K562 (cell line): Measurements from ENCODE around the gene CMIP. TPM values are rescaled to one million over a fixed set of nuclear protein-coding genes. Genes with fewer than 3 reads are reported as not detected.
A peak's percentile ranks its signal among the peaks of the same experiment; 100 is the strongest.

Experiments used
- ATAC-seq: fragments of 200-7000 bp; cut with Tn5 transposase; 3 replicates; pipeline ENCODE4 v1.9.1; 2020; ENCODE audit warnings: moderate library complexity
- BruUV-seq: library from RNA; stranded (reverse); fragments of 400-500 nt; replicated peaks from 2 replicates; lab custom pipeline; 2021; lab: Mats Ljungman, UMichigan
- CTCF ChIA-PET: fragments of 300-600 bp; formaldehyde crosslinking; extraction: SDS; loops from one replicate; lab custom pipeline; 2021; ENCODE audit warnings: low intra/inter-chr PET ratio; lab: Yijun Ruan, JAX
- POLR2A ChIA-PET: fragments of 300-600, 350-650 bp; sonication (Branson Sonifier 250); formaldehyde crosslinking; extraction: SDS; loops from one replicate; lab custom pipeline; 2021; ENCODE audit warnings: antibody characterized with exemption, inconsistent platforms; lab: Yijun Ruan, JAX
- DNase-seq, 4 experiments: peaks; one replicate each; pipeline versions ENCODE4 v3.0.0 to v3.0.0-alpha.2; 2011 to 2018; ENCODE audit warnings: low spot score in 3 of 4, mixed read lengths in 3 of 4; ENCODE audit errors: extremely low read depth in 1 of 4
- FAIRE-seq: peaks from 2 replicates; lab custom pipeline; 2011; peaks lifted over from hg19 to GRCh38; lab: Jason Lieb, UNC
- H2AFZ ChIP-seq: 2 replicates; pipeline ENCODE4 v1.6.0; 2011; ENCODE audit warnings: low read depth, low read length, control low read depth, inconsistent platforms
- H3K27ac ChIP-seq: fragments of 200-600 bp; 3 replicates; pipeline ENCODE4 v1.8.0; 2011; ENCODE audit warnings: low read depth, mild to moderate bottlenecking, control low read depth, inconsistent platforms, low read length, moderate library complexity, mixed read lengths; ENCODE audit errors: extremely low read depth
- H3K27me3 ChIP-seq, 2 experiments: fragments of 300-600 bp in 1 of 2; 2 replicates in 1 of 2; 3 replicates in 1 of 2; pipeline versions ENCODE4 v1.6.0 to v1.8.0; 2011; ENCODE audit warnings: inconsistent platforms in 2 of 2, low read length in 2 of 2, mild to moderate bottlenecking in 1 of 2, mixed read lengths in 1 of 2, moderate library complexity in 1 of 2; ENCODE audit not compliant: control insufficient read depth in 2 of 2, insufficient read depth in 2 of 2
- H3K36me3 ChIP-seq: fragments of 300-600 bp; 3 replicates; pipeline ENCODE4 v1.8.0; 2011; ENCODE audit warnings: mild to moderate bottlenecking, low read length, inconsistent platforms; ENCODE audit not compliant: control insufficient read depth, insufficient read depth
- H3K4me1 ChIP-seq, 2 experiments: fragments of 200-600 bp in 1 of 2; replicated peaks in 1 of 2; 2 replicates in 1 of 2; 3 replicates in 1 of 2; pipeline versions ENCODE4 v1.5.1 to v1.8.0; 2011; ENCODE audit warnings: inconsistent platforms in 2 of 2, low read length in 2 of 2, mild to moderate bottlenecking in 1 of 2, mixed read lengths in 1 of 2, moderate library complexity in 1 of 2; ENCODE audit not compliant: control insufficient read depth in 2 of 2, insufficient read depth in 2 of 2
- H3K4me2 ChIP-seq: 2 replicates; pipeline ENCODE4 v1.6.1; 2011; ENCODE audit warnings: low read length, control low read depth, inconsistent platforms, mixed read lengths; ENCODE audit not compliant: insufficient read depth
- H3K4me3 ChIP-seq: fragments of 200-600 bp; sonication (generic), shearing (Covaris generic); 2 replicates; pipeline ENCODE4 v1.5.1; 2016; ENCODE audit warnings: control low read depth, inconsistent platforms
- H3K79me2 ChIP-seq: fragments of 200-600 bp; 3 replicates; pipeline ENCODE4 v1.8.0; 2011; ENCODE audit warnings: low read length, inconsistent platforms; ENCODE audit not compliant: control insufficient read depth, insufficient read depth
- H3K9ac ChIP-seq, 2 experiments: 2 replicates each; pipeline versions ENCODE4 v1.6.0 to v1.6.1; 2011; ENCODE audit warnings: low read depth in 2 of 2, low read length in 2 of 2, control low read depth in 1 of 2, inconsistent platforms in 1 of 2, mild to moderate bottlenecking in 1 of 2, mixed read lengths in 1 of 2; ENCODE audit not compliant: insufficient read depth in 1 of 2
- H3K9me1 ChIP-seq: one replicate; pipeline ENCODE4 v1.6.0; 2011; ENCODE audit warnings: inconsistent platforms, mild to moderate bottlenecking, low read length, moderate library complexity; ENCODE audit not compliant: control insufficient read depth, insufficient read depth
- H3K9me3 ChIP-seq: replicated peaks from 2 replicates; pipeline ENCODE4 v1.5.1; 2011; ENCODE audit warnings: low read depth, low read length, inconsistent platforms; ENCODE audit not compliant: control insufficient read depth, insufficient read depth
- H4K20me1 ChIP-seq: replicated peaks from 2 replicates; pipeline ENCODE4 v1.6.1; 2011; ENCODE audit warnings: low read length, inconsistent platforms, mixed read lengths; ENCODE audit not compliant: control insufficient read depth, insufficient read depth
- BMI1 ChIP-seq: fragments of 150-350 bp; IDR thresholded peaks from 2 replicates; pipeline ENCODE4 v1.6.1; 2014; ENCODE audit warnings: low read length
- CREB1 ChIP-seq, 2 experiments: sonication (generic) in 1 of 2; formaldehyde crosslinking in 1 of 2; IDR thresholded peaks; 2 replicates each; pipeline versions ENCODE4 v1.6.1 to v1.8.0; 2012 to 2022; ENCODE audit warnings: inconsistent platforms in 1 of 2, mild to moderate bottlenecking in 1 of 2, missing genetic modification reagents in 1 of 2, moderate library complexity in 1 of 2
- DACH1 ChIP-seq: fragments of 450-650 bp; IDR thresholded peaks from 2 replicates; pipeline ENCODE4 v1.6.1; 2018; ENCODE audit not compliant: partially characterized antibody
- KAT7 ChIP-seq: sonication (generic); formaldehyde crosslinking; IDR thresholded peaks from 2 replicates; pipeline ENCODE4 v1.8.0; 2022; ENCODE audit warnings: missing genetic modification reagents, mild to moderate bottlenecking, borderline replicate concordance
- MAZ ChIP-seq, 2 experiments: fragments of 450-650 bp in 1 of 2; sonication (generic) in 1 of 2; formaldehyde crosslinking; IDR thresholded peaks in 1 of 2; conservative IDR thresholded peaks in 1 of 2; 2 replicates each; pipeline versions ENCODE4 v1.4.0 to v1.5.0; 2020; ENCODE audit warnings: mild to moderate bottlenecking in 1 of 2, missing genetic modification reagents in 1 of 2
- TGIF2 ChIP-seq: sonication (generic); formaldehyde crosslinking; IDR thresholded peaks from 2 replicates; pipeline ENCODE4 v1.8.1; 2022; ENCODE audit warnings: mild to moderate bottlenecking, missing genetic modification reagents, moderate library complexity
- ZBTB1 ChIP-seq: sonication (generic); formaldehyde crosslinking; IDR thresholded peaks from 2 replicates; pipeline ENCODE4 v1.8.1; 2023; ENCODE audit warnings: missing genetic modification reagents, low read depth, mild to moderate bottlenecking, borderline replicate concordance
- WGBS: fragments of 100-300 bp; shearing (Covaris generic); methylation state at CpG from one replicate; pipeline ENCODE4 v1.1.6; 2016; ENCODE audit warnings: low coverage, mixed read lengths; ENCODE audit not compliant: insufficient coverage; ENCODE audit errors: missing lambda C conversion rate; 5-methylcytosine and 5-hydroxymethylcytosine counted together
- in situ Hi-C: fragments of 300-500 bp; cut with MboI; formaldehyde crosslinking; loops from 4 replicates; pipeline ENCODE4 v1.15.0; 2018; ENCODE audit warnings: inconsistent platforms, mixed read lengths
- intact Hi-C: fragments of 100-400 bp; cut with micrococcal nuclease; formaldehyde crosslinking; loops from 2 replicates; pipeline ENCODE4 v1.14.2; 2022
- polyA plus RNA-seq, 8 experiments: library from polyadenylated mRNA; depleted of rRNA in 4 of 8; stranded (reverse) in 5 of 8; unstranded in 3 of 8; fragments of >200 nt; fragmentation: Nextera tagmentation in 2 of 8; fragmentation: Illumina TruSeq in 1 of 8; extraction: Ambion mirVana in 2 of 8; extraction: Trizol in 1 of 8; gene quantifications; 2 replicates each; pipeline versions ENCODE4 v1.2.1 to v1.2.3, GENCODE V29; 2011 to 2014; ENCODE audit warnings: inconsistent platforms in 1 of 8, missing spikeins in 1 of 8
- total RNA-seq, 7 experiments: library from RNA; depleted of rRNA in 6 of 7; stranded (reverse); fragments of >200 nt in 6 of 7; fragmentation: Illumina TruSeq in 2 of 7; extraction: Trizol in 2 of 7; gene quantifications; 2 replicates each; pipeline versions ENCODE4 v1.2.1 to v1.2.3, GENCODE V29; 2011 to 2021; ENCODE audit warnings: low replicate concordance in 1 of 7
- TF ChIP-seq, protein P1 (sequence below): sonication (generic); formaldehyde crosslinking; IDR thresholded peaks from 2 replicates; pipeline ENCODE4 v1.8.0; 2022; ENCODE audit warnings: mild to moderate bottlenecking, missing genetic modification reagents
- TF ChIP-seq, protein P2 (sequence below): sonication (generic); formaldehyde crosslinking; IDR thresholded peaks from 2 replicates; pipeline ENCODE4 v1.8.0; 2023; ENCODE audit warnings: missing genetic modification reagents, mild to moderate bottlenecking, borderline replicate concordance

The CMIP gene
- total and polyA plus RNA-seq, 9 of the 15 experiments (the other 6 are each of a cell fraction or from before 2014, with no cell fraction given) = 0.94 to 82.5 (median 10.3) TPM

DNA sequence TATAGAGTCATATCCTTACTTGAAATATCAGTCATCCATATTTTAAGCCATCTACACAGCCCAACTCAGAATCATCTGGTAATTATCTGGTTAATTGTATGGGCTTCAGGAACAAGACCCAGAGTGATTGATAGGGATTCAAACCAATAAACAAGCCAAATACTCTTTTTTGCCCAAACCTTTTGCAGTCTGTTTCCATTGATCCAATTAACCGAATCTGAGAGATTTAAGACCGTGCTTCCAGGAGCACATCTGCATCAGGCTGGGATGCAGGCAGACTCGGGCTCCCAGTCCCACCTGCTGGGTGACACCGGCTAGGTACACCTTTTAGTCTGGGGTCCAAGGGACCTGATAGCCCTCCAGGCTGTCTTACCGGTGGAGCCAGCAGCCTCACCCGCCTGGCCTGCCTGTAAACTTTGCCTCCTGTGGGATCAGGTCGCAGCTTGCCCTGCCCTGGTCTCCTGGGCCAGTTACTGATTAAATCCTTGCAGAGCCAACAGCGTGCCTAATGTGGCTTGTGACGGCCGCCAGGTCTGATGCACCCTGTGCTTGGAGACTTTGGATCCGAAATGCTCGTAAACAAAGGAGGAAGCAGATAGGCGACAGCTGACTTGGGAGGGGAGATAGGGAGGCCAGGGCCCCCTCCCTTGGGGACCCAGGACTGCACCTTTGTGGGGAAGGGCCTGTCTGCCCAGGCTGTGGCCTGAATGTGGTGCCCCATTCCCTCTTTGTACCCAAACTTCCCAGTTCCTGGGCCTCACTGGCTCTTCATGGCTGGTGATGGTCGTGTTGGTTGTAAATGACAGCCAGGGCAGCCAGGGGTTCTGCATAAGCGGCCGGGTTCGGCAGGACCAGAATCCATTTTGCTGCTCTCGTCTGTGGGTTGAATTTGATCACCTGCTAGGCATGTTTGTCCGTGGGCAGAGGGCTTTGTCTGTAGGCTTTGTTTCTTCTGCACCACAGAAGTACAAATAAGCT, 3.8 kb downstream of the CMIP start:
- peak; percentile 4 for ATAC-seq
- no TSS peak for BruUV-seq
- in situ Hi-C loops = no loop called here
- H3K27ac ChIP-seq = peak overlapping the region; percentile 40; the same call in 1 of the 3 replicates
- ChIA-PET POLR2A (interaction anchor here (0.6 to 1.5 kb wide), 4 partner anchors 9 to 47 kb away, joined by 3 to 7 read pairs (median 4); no protein-coding TSS in a partner anchor), CTCF (no interaction called here)
- peak overlapping the region; percentile 26 to 88; a peak in 3 of 4 replicates for H3K9ac ChIP-seq
- H3K9me3 ChIP-seq = peaks cover 5% of the 10 kb centered on the region; the same call in 1 of the 2 replicates
- peak overlapping the region; percentile 64 for H3K4me2 ChIP-seq
- peak in 1 of 4 experiments; percentile 64 for DNase-seq
- peaks cover 3% of the 10 kb centered on the region for H3K9me1 ChIP-seq
- peaks cover 5% of the 10 kb centered on the region in 2 experiments; a peak in 3 of 5 replicates for H3K27me3 ChIP-seq
- H4K20me1 ChIP-seq = peaks cover 24% of the 10 kb centered on the region
- H3K79me2 ChIP-seq = peaks cover 84% of the 10 kb centered on the region
- peak overlapping the region; percentile 2; the same call in 1 of the 2 replicates for H3K4me3 ChIP-seq
- peaks cover 20% of the 10 kb centered on the region; the same call in 2 of the 3 replicates for H3K36me3 ChIP-seq
- intact Hi-C loops = loop anchor here (1.0 to 5.0 kb wide), 2 partner anchors 34 to 48 kb away; no protein-coding TSS in a partner anchor
- FAIRE-seq = no peak
- WGBS = 34% methylated on average over 19 of the region's 19 CpGs
- H3K4me1 ChIP-seq = peaks cover 64 to 67% of the 10 kb centered on the region in 2 experiments
- no peak overlapping the region for H2AFZ ChIP-seq
- TF ChIP-seq TGIF2 (0 out of 2 replicates have a peak, but pooled peaks have one; percentile 29), KAT7 (CRISPR knock-in tag) (0 out of 2 replicates have a peak, but pooled peaks have one; percentile 58), MAZ (CRISPR knock-in tag; conservative IDR thresholded peaks at IDR 0.05 in 1 of 2, IDR thresholded peaks at IDR 0.05 in 1 of 2) (peak; percentile 40 to 62; a peak in 1 of 4 replicates), ZBTB1 (CRISPR knock-in tag) (0 out of 2 replicates have a peak, but pooled peaks have one; percentile 22), DACH1 (peak; percentile 38), BMI1 (no peak), CREB1 (IDR thresholded peaks at IDR 0.05) (no peak), CREB1 (CRISPR knock-in tag; IDR thresholded peaks at IDR 0.05) (peak; percentile 51; the same call in 1 of the 2 replicates)
- TF ChIP-seq, protein P1, sequence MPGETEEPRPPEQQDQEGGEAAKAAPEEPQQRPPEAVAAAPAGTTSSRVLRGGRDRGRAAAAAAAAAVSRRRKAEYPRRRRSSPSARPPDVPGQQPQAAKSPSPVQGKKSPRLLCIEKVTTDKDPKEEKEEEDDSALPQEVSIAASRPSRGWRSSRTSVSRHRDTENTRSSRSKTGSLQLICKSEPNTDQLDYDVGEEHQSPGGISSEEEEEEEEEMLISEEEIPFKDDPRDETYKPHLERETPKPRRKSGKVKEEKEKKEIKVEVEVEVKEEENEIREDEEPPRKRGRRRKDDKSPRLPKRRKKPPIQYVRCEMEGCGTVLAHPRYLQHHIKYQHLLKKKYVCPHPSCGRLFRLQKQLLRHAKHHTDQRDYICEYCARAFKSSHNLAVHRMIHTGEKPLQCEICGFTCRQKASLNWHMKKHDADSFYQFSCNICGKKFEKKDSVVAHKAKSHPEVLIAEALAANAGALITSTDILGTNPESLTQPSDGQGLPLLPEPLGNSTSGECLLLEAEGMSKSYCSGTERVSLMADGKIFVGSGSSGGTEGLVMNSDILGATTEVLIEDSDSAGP (CRISPR knock-in tag) = no peak
- TF ChIP-seq, protein P2, sequence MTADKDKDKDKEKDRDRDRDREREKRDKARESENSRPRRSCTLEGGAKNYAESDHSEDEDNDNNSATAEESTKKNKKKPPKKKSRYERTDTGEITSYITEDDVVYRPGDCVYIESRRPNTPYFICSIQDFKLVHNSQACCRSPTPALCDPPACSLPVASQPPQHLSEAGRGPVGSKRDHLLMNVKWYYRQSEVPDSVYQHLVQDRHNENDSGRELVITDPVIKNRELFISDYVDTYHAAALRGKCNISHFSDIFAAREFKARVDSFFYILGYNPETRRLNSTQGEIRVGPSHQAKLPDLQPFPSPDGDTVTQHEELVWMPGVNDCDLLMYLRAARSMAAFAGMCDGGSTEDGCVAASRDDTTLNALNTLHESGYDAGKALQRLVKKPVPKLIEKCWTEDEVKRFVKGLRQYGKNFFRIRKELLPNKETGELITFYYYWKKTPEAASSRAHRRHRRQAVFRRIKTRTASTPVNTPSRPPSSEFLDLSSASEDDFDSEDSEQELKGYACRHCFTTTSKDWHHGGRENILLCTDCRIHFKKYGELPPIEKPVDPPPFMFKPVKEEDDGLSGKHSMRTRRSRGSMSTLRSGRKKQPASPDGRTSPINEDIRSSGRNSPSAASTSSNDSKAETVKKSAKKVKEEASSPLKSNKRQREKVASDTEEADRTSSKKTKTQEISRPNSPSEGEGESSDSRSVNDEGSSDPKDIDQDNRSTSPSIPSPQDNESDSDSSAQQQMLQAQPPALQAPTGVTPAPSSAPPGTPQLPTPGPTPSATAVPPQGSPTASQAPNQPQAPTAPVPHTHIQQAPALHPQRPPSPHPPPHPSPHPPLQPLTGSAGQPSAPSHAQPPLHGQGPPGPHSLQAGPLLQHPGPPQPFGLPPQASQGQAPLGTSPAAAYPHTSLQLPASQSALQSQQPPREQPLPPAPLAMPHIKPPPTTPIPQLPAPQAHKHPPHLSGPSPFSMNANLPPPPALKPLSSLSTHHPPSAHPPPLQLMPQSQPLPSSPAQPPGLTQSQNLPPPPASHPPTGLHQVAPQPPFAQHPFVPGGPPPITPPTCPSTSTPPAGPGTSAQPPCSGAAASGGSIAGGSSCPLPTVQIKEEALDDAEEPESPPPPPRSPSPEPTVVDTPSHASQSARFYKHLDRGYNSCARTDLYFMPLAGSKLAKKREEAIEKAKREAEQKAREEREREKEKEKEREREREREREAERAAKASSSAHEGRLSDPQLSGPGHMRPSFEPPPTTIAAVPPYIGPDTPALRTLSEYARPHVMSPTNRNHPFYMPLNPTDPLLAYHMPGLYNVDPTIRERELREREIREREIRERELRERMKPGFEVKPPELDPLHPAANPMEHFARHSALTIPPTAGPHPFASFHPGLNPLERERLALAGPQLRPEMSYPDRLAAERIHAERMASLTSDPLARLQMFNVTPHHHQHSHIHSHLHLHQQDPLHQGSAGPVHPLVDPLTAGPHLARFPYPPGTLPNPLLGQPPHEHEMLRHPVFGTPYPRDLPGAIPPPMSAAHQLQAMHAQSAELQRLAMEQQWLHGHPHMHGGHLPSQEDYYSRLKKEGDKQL (CRISPR knock-in tag) = 0 out of 2 replicates have a peak, but pooled peaks have one; percentile 69
